Vagina (tissue), 2 donors: ENCODE data around the gene MICALL2.

Experiments
- CTCF ChIP-seq, 3 experiments: fragments of 450-650 bp in 2 of 3; fragments of 200-600 bp in 1 of 3; sonication (generic) in 1 of 3; IDR thresholded peaks; one replicate each; pipeline ENCODE4 v1.5.1; 2017 to 2019; ENCODE audit warnings: antibody characterized with exemption in 3 of 3, mild to moderate bottlenecking in 2 of 3, moderate library complexity in 2 of 3
- POLR2AphosphoS5 ChIP-seq, 2 donors: sonication (generic); formaldehyde crosslinking; IDR thresholded peaks; one replicate each; pipeline ENCODE4 v1.9.0; 2017; ENCODE audit warnings: antibody characterized with exemption in 2 of 2, mild to moderate bottlenecking in 2 of 2, low read depth in 1 of 2; ENCODE audit not compliant: insufficient read depth in 1 of 2

GRCh38 chr7:1496531-1497292 is 37.4 kb upstream of the MICALL2 start:
- no peak for TF ChIP-seq CTCF (IDR thresholded peaks at IDR 0.05)
- TF ChIP-seq POLR2AphosphoS5 (IDR thresholded peaks at IDR 0.05; ENCODE audit: insufficient read depth in 1 of 2, low read depth in 1 of 2), result no peak
